Trophoblast cell (in vitro differentiated cells and primary cell): ENCODE measurements around the gene RAB8A.

Experiments
- DNase-seq, 2 donors: peaks; one replicate each; pipeline ENCODE4 v3.0.0-alpha.2; 2016
- H2AFZ ChIP-seq: 2 replicates; pipeline ENCODE4 v1.6.1; 2013; ENCODE audit warnings: low read length, moderate library complexity, mild to moderate bottlenecking; ENCODE audit not compliant: insufficient read depth, poor library complexity
- H2AK5ac ChIP-seq: 2 replicates; pipeline ENCODE4 v1.6.1; 2013; ENCODE audit warnings: mild to moderate bottlenecking, low read length
- H2BK120ac ChIP-seq: 2 replicates; pipeline ENCODE4 v1.6.1; 2013; ENCODE audit warnings: low read length, mild to moderate bottlenecking, moderate library complexity; ENCODE audit not compliant: insufficient read depth, poor library complexity
- H2BK12ac ChIP-seq: 2 replicates; pipeline ENCODE4 v1.6.1; 2013; ENCODE audit warnings: mild to moderate bottlenecking, low read length, moderate library complexity
- H2BK5ac ChIP-seq: 2 replicates; pipeline ENCODE4 v1.6.1; 2013; ENCODE audit warnings: low read length, low read depth, moderate library complexity, mild to moderate bottlenecking; ENCODE audit not compliant: poor library complexity
- H3K14ac ChIP-seq: 2 replicates; pipeline ENCODE4 v1.6.1; 2013; ENCODE audit warnings: mild to moderate bottlenecking, low read length
- H3K18ac ChIP-seq: 2 replicates; pipeline ENCODE4 v1.6.1; 2013; ENCODE audit warnings: mild to moderate bottlenecking, low read length
- H3K23ac ChIP-seq: 2 replicates; pipeline ENCODE4 v1.6.1; 2013; ENCODE audit warnings: low read length
- H3K27ac ChIP-seq: 2 replicates; pipeline ENCODE4 v1.5.1; 2013; ENCODE audit warnings: low read depth, mild to moderate bottlenecking, inconsistent platforms, low read length, moderate library complexity
- H3K27me3 ChIP-seq: 2 replicates; pipeline ENCODE4 v1.6.1; 2013; ENCODE audit warnings: inconsistent platforms, mild to moderate bottlenecking, low read length, moderate library complexity; ENCODE audit not compliant: insufficient read depth
- H3K36me3 ChIP-seq, 2 experiments: 1 replicate in 1 of 2; 2 replicates in 1 of 2; pipeline ENCODE4 v1.6.1; 2013; ENCODE audit warnings: low read length in 2 of 2, mild to moderate bottlenecking in 2 of 2, moderate library complexity in 1 of 2; ENCODE audit not compliant: insufficient read depth in 2 of 2, control insufficient read depth in 1 of 2
- H3K4ac ChIP-seq: 2 replicates; pipeline ENCODE4 v1.6.1; 2013; ENCODE audit warnings: low read depth, mild to moderate bottlenecking, low read length, moderate library complexity
- H3K4me1 ChIP-seq, 2 experiments: 1 replicate in 1 of 2; 2 replicates in 1 of 2; pipeline ENCODE4 v1.6.1; 2013; ENCODE audit warnings: low read length in 2 of 2, mild to moderate bottlenecking in 2 of 2, moderate library complexity in 1 of 2; ENCODE audit not compliant: insufficient read depth in 2 of 2, control insufficient read depth in 1 of 2
- H3K4me2 ChIP-seq: 2 replicates; pipeline ENCODE4 v1.6.1; 2013; ENCODE audit warnings: inconsistent platforms, mild to moderate bottlenecking, low read length, moderate library complexity
- H3K4me3 ChIP-seq: 2 replicates; pipeline ENCODE4 v1.5.1; 2013; ENCODE audit warnings: mild to moderate bottlenecking, low read depth, low read length, inconsistent platforms
- H3K79me1 ChIP-seq: one replicate; pipeline ENCODE4 v1.6.1; 2013; ENCODE audit warnings: low read length
- H3K79me2 ChIP-seq: 2 replicates; pipeline ENCODE4 v1.6.1; 2013; ENCODE audit warnings: low read length, mild to moderate bottlenecking; ENCODE audit not compliant: control insufficient read depth, insufficient read depth, poor library complexity
- H3K9ac ChIP-seq: 2 replicates; pipeline ENCODE4 v1.6.1; 2013; ENCODE audit warnings: mild to moderate bottlenecking, low read length
- H3K9me3 ChIP-seq: 2 replicates; pipeline ENCODE4 v1.6.1; 2013; ENCODE audit warnings: low read depth, mild to moderate bottlenecking, control low read depth, inconsistent platforms, low read length; ENCODE audit not compliant: insufficient read depth
- H4K12ac ChIP-seq: 2 replicates; pipeline ENCODE4 v1.6.1; 2013; ENCODE audit warnings: low read depth, mild to moderate bottlenecking, low read length, moderate library complexity
- H4K8ac ChIP-seq: 2 replicates; pipeline ENCODE4 v1.6.1; 2013; ENCODE audit warnings: low read depth, mild to moderate bottlenecking, low read length, moderate library complexity
- H4K91ac ChIP-seq: one replicate; pipeline ENCODE4 v1.6.1; 2013; ENCODE audit warnings: low read depth, mild to moderate bottlenecking, low read length, moderate library complexity
- WGBS: extraction: QIAGEN DNeasy Blood & Tissue Kit; methylation state at CpG from one replicate; pipeline ENCODE4 v1.1.7; 2013; ENCODE audit warnings: missing lambda C conversion rate; ENCODE audit not compliant: insufficient read length, insufficient coverage; ENCODE audit errors: extremely low coverage; 5-methylcytosine and 5-hydroxymethylcytosine counted together

RAB8A gene

DNA sequence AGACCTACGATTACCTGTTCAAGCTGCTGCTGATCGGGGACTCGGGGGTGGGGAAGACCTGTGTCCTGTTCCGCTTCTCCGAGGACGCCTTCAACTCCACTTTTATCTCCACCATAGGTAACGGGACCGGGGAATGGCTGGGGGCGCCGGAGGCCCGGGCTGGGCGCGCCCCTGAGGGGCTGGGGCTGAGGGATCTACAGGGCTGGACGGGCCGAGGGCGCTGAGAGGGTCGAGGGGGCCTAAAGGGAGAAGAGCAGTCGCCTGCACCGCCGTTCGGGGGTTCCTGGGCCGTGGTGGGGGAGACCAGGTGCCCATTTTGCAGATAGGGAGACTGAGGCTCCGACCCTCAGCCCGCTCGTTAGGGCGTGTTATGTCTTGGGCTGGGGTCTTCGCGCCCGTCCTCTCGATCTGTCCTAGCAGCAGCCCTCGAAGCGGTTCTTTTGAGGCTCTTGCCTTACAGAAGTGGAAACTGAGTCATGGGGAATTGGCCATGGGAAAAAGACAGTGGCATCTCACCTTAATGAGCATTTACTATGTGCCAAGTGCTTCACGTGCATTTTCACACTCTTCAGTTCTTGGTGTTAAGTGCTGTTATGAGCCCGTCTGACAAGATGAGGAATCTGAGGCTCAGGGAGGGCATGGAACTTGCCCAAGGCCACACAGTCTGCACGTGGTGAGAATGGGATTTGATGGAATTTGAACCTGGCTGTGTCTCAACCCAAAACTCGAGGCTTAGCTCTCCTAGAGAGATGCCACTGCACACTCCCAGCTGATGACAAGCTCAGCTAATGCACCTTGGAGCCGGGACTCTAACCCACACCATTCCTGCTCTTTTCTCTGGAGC, 442 bp downstream of the RAB8A start:
- no peak overlapping the region for H3K23ac ChIP-seq

DNA sequence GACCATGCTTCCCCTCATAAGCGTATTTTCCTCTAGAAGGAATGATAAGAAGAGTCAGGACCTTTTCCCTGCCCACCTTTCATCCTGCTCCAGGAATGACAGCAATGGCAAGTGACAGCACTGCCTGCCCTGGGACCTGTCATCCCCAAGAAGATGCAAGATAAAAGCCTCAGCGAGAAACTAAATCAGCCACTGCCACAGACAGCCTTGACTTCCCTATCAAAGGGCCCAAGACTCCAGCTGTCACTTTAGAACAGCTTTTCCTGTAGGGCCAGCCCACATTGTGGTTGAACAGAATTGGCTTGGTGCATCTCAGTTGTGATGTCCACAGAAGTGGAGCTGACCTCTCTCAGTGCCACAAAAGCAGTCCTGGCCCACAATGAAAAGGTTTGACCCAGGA, 1.1 kb downstream of the RAB8A start:
- Histone ChIP-seq H3K9ac (no peak overlapping the region), H3K14ac (no peak overlapping the region), H2BK12ac (no peak overlapping the region), H2BK5ac (no peak overlapping the region), H3K27ac (no peak overlapping the region), H3K79me1 (peaks cover 4% of the 10 kb centered on the region), H3K4ac (peak overlapping the region; percentile 96), H3K79me2 (peaks cover 13% of the 10 kb centered on the region), H3K23ac (no peak overlapping the region), H4K8ac (no peak overlapping the region), H3K4me3 (no peak overlapping the region), H4K12ac (no peak overlapping the region), H3K27me3 (no peaks in the 10 kb centered on the region), H3K9me3 (no peaks in the 10 kb centered on the region), H3K4me1 (peaks cover 22 to 27% of the 10 kb centered on the region in 2 experiments), H4K91ac (no peak overlapping the region), H2AFZ (no peak overlapping the region), H3K18ac (no peak overlapping the region), H3K4me2 (peak overlapping the region; percentile 63), H2AK5ac (no peak overlapping the region), H3K36me3 (peaks cover 2 to 12% of the 10 kb centered on the region in 2 experiments), H2BK120ac (no peak overlapping the region)
- DNase-seq: no peak
- WGBS: no CpG with 5 or more reads among the region's 2 CpGs

More for the DNA sequence above, 442 bp downstream of the RAB8A start:
- peak overlapping the region; percentile 71 for H2AFZ ChIP-seq
- H2BK5ac ChIP-seq: peak overlapping the region; percentile 77
- H3K18ac ChIP-seq: peak overlapping the region; percentile 76
- no CpG with 5 or more reads among the region's 37 CpGs for WGBS
- H2AK5ac ChIP-seq: peak overlapping the region; percentile 88
- H3K79me1 ChIP-seq: peaks cover 4% of the 10 kb centered on the region
- H3K27ac ChIP-seq: peak overlapping the region; percentile 14
- peaks cover 0 to 10% of the 10 kb centered on the region in 2 experiments for H3K36me3 ChIP-seq
- H4K91ac ChIP-seq: peak overlapping the region; percentile 91
- H3K14ac ChIP-seq: peak overlapping the region; percentile 89
- H4K8ac ChIP-seq: peak overlapping the region; percentile 91
- H3K4me3 ChIP-seq: peak overlapping the region; percentile 91
- H2BK12ac ChIP-seq: no peak overlapping the region
- H3K4me1 ChIP-seq: peaks cover 22 to 27% of the 10 kb centered on the region in 2 experiments
- peak overlapping the region; percentile 63 for H3K4me2 ChIP-seq
- peak overlapping the region; percentile 88 for H4K12ac ChIP-seq
- H3K4ac ChIP-seq: peak overlapping the region; percentile 96
- DNase-seq: peak; percentile 82 to 91
- H3K9me3 ChIP-seq: no peaks in the 10 kb centered on the region
- peaks cover 13% of the 10 kb centered on the region for H3K79me2 ChIP-seq
- H2BK120ac ChIP-seq: peak overlapping the region; percentile 82
- peak overlapping the region; percentile 90 for H3K9ac ChIP-seq
- H3K27me3 ChIP-seq: no peaks in the 10 kb centered on the region

DNA sequence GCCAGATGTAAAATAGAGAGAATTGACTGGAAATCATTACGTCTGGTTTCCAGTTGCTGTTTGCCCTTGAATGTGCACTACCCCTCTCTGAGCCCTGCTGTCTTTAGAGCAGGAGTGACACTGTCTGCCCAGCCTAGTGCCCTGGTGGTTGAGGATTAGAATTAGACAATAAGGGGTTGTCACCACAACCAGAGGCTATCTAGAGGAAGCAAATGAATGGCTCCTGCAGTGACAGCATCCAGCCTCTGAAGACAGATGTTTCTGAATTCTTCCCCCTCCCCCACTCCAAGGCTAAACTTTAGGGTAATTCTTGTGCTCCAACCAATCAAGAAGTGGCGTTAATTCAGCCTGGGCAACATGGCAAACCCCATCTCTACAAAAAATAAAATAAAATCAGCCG, 2.0 kb downstream of the RAB8A start:
- Histone ChIP-seq H2AFZ (no peak overlapping the region), H3K27me3 (no peaks in the 10 kb centered on the region), H3K9me3 (no peaks in the 10 kb centered on the region), H4K12ac (no peak overlapping the region), H3K27ac (no peak overlapping the region), H3K79me1 (peaks cover 4% of the 10 kb centered on the region), H3K4me3 (no peak overlapping the region), H3K18ac (no peak overlapping the region), H3K36me3 (peaks cover 11 to 21% of the 10 kb centered on the region in 2 experiments), H3K4ac (peak overlapping the region; percentile 49), H2BK120ac (no peak overlapping the region), H4K8ac (no peak overlapping the region), H3K9ac (no peak overlapping the region), H3K4me2 (no peak overlapping the region), H2BK12ac (no peak overlapping the region), H3K79me2 (peaks cover 13% of the 10 kb centered on the region), H2AK5ac (no peak overlapping the region), H2BK5ac (no peak overlapping the region), H4K91ac (no peak overlapping the region), H3K4me1 (peaks cover 22 to 27% of the 10 kb centered on the region in 2 experiments), H3K23ac (no peak overlapping the region), H3K14ac (no peak overlapping the region)
- DNase-seq: no peak
- no CpG with 5 or more reads among the region's 3 CpGs for WGBS

DNA sequence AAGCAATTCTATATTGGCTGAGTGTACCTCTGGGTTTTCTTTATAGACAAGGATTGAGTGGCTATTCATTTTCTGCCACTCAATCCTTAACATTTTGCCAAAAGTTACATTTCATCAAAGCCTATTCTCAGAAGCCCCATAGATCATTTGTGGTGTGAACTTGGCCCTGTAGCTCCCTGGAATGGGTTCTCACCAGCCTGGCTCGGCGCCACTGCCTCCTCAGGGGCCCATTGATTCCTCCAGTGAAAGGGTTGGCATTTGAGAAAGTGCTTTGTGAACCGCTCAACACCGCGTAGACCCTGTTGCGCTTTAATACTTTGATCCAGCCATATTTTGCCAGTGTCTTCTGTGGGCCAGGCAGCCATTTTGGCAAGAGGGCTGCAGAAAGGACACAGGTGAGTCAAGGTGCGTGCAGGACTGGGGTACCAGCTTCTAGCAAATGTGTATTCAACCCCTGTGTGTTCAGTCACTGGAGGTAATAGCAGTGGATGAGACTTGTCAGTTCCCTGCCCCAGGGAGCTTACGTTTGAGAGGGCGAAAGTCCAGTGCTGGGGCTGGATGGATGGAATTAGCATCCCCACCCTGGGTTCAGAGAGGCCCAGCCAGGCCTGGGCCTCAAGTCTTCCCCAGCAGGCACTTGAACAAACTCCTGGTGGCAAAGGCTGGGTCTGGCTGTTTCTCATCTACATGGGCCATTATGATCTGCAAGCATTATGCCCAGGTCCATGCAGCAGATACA, 3.8 kb downstream of the RAB8A start:
- Histone ChIP-seq H3K18ac (no peak overlapping the region), H3K4me2 (no peak overlapping the region), H3K36me3 (peaks cover 25 to 33% of the 10 kb centered on the region in 2 experiments), H2AFZ (no peak overlapping the region), H4K8ac (no peak overlapping the region), H3K4ac (peak overlapping the region; percentile 5), H3K4me3 (no peak overlapping the region), H2BK120ac (no peak overlapping the region), H4K91ac (no peak overlapping the region), H3K9me3 (no peaks in the 10 kb centered on the region), H2AK5ac (no peak overlapping the region), H3K79me2 (peaks cover 13% of the 10 kb centered on the region), H3K23ac (no peak overlapping the region), H2BK12ac (no peak overlapping the region), H2BK5ac (no peak overlapping the region), H3K9ac (no peak overlapping the region), H4K12ac (no peak overlapping the region), H3K79me1 (peaks cover 4% of the 10 kb centered on the region), H3K14ac (no peak overlapping the region), H3K27ac (peak overlapping the region; percentile 18), H3K4me1 (peaks cover 22 to 27% of the 10 kb centered on the region in 2 experiments), H3K27me3 (no peaks in the 10 kb centered on the region)
- WGBS: no CpG with 5 or more reads among the region's 9 CpGs
- DNase-seq: no peak
